ENCODE results near the gene FHIP1B.
"Not testable (repeated sequence)": the region's sequence is repeated elsewhere in the genome, so short reads cannot be mapped to it uniquely, and the experiment has no call there.

Gene FHIP1B

DNA sequence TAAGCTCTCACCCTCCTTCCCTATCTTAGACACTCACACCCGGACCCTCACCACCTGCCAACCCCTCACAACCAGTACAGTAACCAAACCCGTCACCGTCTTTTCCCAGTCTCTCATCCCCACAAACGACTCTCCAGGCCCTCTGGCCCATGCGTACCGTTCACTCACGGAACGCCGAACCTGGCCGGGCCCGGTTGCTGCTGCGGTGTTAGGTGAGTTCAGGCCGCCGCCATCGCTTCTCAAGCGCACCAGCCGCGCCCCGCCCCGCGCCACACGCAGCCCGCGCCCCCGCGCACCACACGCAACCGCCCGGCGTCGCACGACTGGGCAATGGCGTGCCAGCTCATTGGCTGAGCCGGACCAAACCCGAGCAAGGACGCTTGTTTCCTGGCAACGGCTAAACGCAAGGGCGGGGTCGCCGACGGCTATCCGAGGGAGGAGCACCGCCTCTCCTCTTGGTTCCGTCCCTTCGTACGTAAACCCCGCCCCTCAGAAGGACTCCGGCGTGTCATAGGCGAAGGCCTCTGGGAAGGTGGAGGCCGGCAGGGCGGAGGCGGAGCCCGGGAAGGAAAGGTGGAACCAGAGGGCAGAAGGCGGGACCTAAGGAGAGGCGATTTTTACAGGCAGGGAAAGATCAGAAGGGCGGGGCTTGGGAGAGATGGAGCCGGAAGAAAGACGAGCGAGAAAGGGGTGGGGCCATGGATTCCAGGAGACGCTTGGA lies at the start of gene FHIP1B:
Gene FHIP1B (minus strand): TSS at position 250 of the 721 bp plus-strand sequence. CDS start 10,120 bp downstream, outside the sequence.
- peak; percentile 97 to 99 for DNase-seq (ENCODE audit: low read depth in 1 of 2, low spot score in 1 of 2)

GRCh38 chr11:6283453-6284023 lies 49.1 kb upstream of the FHIP1B start:
- DNase-seq (ENCODE audit: low read depth in 1 of 2, low spot score in 1 of 2): no peak

- not testable (repeated sequence) for DNase-seq (ENCODE audit: low read depth in 1 of 2, low spot score in 1 of 2)
Measured at GRCh38 chr11:6280809-6281208, 46.4 kb upstream of the FHIP1B start.

- no peak for DNase-seq (ENCODE audit: low read depth in 1 of 2, low spot score in 1 of 2)
Measured at GRCh38 chr11:6273188-6273587, 38.8 kb upstream of the FHIP1B start.

- DNase-seq (ENCODE audit: low read depth in 1 of 2, low spot score in 1 of 2): no peak
Measured at GRCh38 chr11:6271598-6271997, 37.2 kb upstream of the FHIP1B start.

- no peak for DNase-seq (ENCODE audit: low read depth in 1 of 2, low spot score in 1 of 2)
Measured at GRCh38 chr11:6270584-6271246, 36.3 kb upstream of the FHIP1B start.

DNA sequence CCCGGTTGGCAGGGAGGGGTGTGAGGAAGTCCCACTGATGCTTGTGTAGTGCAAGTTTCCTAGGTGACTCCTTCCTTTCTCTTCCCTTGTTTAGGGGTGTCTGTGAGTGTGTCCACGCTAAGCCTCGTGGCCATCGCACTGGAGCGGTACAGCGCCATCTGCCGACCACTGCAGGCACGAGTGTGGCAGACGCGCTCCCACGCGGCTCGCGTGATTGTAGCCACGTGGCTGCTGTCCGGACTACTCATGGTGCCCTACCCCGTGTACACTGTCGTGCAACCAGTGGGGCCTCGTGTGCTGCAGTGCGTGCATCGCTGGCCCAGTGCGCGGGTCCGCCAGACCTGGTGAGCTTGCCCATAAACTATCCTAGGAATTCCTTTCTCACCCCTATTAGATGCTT lies 35.6 kb upstream of the FHIP1B start:
- no peak for DNase-seq (ENCODE audit: low read depth in 1 of 2, low spot score in 1 of 2)

DNA sequence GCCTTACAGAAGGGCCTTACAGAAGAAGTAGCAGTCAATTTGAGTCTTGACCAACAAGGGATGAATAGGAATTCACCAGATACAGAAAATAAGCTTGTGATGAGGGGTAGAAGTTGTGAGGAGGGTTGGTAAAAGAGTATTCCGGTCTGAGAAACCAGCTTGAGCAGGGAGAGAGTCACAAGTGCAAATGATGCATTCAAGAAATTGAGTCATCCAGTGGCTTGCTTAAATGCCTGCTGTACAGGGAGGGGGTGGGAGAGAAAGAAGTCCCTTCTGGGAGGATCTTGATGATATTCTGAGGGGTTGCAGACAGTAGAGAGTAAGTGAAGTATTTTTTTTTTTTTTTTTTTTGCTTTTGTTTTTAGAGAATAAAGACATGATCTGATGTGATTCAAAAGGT lies 34.4 kb upstream of the FHIP1B start:
- DNase-seq (ENCODE audit: low read depth in 1 of 2, low spot score in 1 of 2): no peak

GRCh38 chr11:6263662-6264061 lies 29.2 kb upstream of the FHIP1B start:
- DNase-seq (ENCODE audit: low read depth in 1 of 2, low spot score in 1 of 2): no peak

GRCh38 chr11:6260207-6260726 lies 25.8 kb upstream of the FHIP1B start:
- DNase-seq (ENCODE audit: low read depth in 1 of 2, low spot score in 1 of 2): no peak

GRCh38 chr11:6258571-6259081 lies 24.2 kb upstream of the FHIP1B start:
- no peak for DNase-seq (ENCODE audit: low read depth in 1 of 2, low spot score in 1 of 2)

DNA sequence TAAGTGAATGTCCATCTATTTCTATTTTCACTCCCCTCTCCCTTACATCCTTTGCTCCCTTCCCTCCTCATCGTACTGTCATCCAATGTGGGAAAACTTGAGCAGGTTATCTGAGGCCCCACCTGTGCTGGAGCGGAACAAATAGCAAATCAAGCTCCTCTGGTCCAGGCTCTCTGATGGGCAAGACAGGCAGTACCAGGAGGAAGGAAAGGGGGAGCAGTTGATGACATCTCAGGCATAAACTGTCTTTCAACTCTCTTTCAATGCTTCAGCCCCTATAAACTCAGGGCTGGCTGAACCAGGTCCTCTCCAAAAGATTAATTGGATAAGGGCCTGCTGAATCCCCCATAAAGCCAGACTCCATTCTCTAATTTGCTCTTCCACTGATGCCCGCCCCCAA lies 23.7 kb upstream of the FHIP1B start:
- no peak for DNase-seq (ENCODE audit: low read depth in 1 of 2, low spot score in 1 of 2)

GRCh38 chr11:6253197-6253596 lies 18.8 kb upstream of the FHIP1B start:
- no peak for DNase-seq (ENCODE audit: low read depth in 1 of 2, low spot score in 1 of 2)

GRCh38 chr11:6251990-6252473 lies 17.6 kb upstream of the FHIP1B start:
- DNase-seq (ENCODE audit: low read depth in 1 of 2, low spot score in 1 of 2): no peak

- no peak for DNase-seq (ENCODE audit: low read depth in 1 of 2, low spot score in 1 of 2)
Measured at GRCh38 chr11:6251120-6251733, 16.8 kb upstream of the FHIP1B start.

DNA sequence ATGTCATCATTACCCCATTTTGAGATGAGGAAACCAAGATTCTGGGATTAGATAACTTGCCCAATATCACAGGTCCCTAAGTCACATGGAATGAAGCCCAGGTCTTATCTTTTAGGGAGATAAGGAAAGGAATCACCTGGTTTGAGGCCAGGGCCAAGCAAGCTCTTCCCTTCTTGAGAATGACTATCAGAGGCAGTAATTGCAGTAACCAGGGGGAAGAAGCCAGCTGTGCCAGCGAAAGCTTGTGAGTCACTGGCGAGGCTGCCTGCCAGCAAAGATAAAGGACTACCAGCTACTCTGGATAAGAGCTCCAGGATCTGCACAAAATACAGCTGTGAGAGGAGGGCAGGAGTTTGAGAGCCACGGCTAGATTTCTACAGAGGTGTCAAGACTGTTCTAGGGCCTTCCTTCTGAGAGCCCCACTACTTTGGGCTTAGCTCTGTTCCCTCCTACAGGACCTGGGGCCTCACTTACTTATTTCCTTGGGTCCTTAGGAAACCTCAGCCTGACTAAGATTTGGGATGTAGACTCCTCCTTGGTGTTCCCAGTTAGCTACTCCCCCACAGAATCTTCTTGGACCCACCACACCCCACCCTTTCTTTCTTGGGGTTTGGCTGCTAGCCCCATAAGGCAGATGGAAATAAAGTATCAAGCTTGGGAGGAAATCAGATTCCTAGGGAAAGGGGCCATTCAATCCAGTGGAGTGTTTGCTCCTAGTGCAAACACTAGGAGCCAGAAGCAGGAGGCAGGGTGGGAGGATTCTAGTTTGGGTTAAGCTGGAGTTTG lies 15.5 kb upstream of the FHIP1B start:
- DNase-seq (ENCODE audit: low read depth in 1 of 2, low spot score in 1 of 2): no peak

DNA sequence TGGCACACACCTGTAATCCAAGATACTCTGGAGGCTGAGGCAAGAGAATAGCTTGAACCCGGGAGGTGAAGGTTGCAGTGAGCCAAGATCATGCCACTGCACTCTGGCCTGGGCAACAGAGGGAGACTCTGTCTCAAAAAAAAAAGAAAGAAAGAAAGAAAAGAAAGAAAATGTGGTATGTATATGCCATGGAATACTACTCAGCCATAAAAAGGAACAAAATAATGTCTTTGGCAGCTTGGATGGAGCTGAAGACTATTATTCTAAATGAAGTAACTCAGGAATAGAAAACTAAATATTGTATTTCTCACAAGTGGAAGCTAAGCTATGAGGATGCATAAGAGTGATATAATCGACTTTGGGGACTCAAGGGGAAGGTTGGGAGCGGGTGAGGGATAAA lies 14.5 kb upstream of the FHIP1B start:
- not testable (repeated sequence) for DNase-seq (ENCODE audit: low read depth in 1 of 2, low spot score in 1 of 2)

GRCh38 chr11:6248248-6248647 lies 13.8 kb upstream of the FHIP1B start:
- no peak for DNase-seq (ENCODE audit: low read depth in 1 of 2, low spot score in 1 of 2)

GRCh38 chr11:6245536-6245935 lies 11.1 kb upstream of the FHIP1B start:
- no peak for DNase-seq (ENCODE audit: low read depth in 1 of 2, low spot score in 1 of 2)

GRCh38 chr11:6241316-6241715 lies 6.9 kb upstream of the FHIP1B start:
- DNase-seq (ENCODE audit: low read depth in 1 of 2, low spot score in 1 of 2): no peak

DNA sequence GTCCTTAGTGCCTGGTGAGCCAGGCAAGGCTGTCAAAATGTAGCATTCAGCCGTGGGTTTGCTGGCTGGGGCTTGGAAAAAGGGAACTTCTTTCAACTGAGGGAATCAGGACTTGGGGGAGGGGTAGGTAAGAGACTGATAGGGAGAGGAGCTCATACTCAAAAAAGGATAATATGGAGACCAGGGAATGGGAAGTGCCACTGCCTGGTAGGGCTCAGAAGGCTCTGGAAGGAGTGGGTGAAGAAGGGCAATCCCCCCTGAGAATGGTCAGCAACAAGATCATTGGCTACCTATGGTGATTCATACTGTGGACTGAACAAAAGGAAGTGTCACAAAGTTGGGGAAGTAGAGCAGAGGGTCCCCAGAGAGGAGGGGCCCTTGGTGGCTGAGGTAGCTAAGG lies 6.3 kb upstream of the FHIP1B start:
- no peak for DNase-seq (ENCODE audit: low read depth in 1 of 2, low spot score in 1 of 2)

Measured in activated T-helper 1 cell treated with anti-CD3 and anti-CD28 coated beads, Interleukin-2, amount 50 U/mL, for 16 hours (primary cell).